ENCODE measurements around the gene LARGE2.

Gene LARGE2

DNA sequence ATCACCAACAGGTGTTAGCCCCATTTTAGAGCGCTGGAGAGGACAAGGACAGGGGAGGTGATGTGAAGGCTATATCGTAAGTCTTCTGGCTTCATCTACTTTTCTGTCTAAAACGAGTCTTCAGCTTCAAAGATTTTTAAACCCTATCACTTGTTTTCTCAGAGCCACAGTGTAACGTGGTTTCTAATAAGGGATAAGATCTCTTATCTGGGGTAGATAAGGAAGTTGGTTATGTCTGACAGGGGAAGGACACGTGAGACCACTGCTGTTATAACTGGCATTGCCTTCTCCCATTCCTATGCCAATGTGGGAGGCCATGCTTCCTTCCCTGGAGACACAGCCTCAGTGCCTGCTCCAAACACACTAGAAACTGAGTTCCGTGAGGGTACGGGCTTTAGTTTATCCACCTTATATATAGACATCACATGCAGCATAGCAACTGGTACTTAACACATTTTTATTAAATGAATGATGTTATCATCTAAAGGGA is 39.3 kb downstream of the LARGE2 start:
- DNase-seq (ENCODE audit: low spot score), result no peak

DNA sequence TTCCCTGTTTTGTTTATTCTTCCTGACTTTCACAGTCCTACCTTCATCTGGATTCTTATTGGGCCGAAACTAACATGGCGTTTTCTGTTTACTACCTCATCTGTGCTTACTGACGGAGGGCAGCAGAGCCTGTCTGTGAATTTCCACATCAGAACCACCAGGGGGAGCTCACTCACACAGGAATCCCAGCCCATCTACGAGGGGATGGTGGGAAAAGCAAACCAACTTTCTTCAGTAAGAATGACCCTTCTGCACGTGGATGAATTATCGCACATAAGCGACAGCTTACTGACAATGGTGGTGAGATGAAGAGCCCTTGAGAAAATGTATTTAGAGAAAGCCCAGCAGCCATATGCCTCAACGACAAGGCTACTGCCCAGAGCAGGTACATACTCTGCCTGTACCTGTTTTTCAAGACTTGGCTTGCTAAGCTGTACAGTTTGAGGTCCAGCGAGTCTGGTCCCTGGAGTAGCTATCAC is 42.5 kb downstream of the LARGE2 start:
- DNase-seq (ENCODE audit: low spot score), result peak; percentile 72

DNA sequence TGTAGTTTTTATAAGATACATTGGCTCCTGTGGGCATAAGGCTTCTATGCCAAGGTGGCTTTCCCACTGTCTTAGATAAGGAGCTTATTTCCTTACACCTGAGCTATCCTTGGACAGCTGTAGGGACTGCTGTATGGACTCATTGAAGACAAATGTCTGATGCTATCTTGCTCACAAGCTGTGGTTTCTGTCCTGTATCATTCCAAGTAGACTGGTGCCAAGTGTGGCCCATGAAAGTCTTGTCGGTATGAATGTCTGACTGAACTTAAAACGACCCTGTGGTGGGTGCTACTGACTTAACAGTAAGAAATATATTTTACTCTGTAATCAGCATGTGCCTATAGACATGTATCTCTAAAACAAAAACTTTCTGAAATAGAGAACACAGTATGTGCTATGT is 45.0 kb downstream of the LARGE2 start:
- no peak for DNase-seq (ENCODE audit: low spot score)

DNA sequence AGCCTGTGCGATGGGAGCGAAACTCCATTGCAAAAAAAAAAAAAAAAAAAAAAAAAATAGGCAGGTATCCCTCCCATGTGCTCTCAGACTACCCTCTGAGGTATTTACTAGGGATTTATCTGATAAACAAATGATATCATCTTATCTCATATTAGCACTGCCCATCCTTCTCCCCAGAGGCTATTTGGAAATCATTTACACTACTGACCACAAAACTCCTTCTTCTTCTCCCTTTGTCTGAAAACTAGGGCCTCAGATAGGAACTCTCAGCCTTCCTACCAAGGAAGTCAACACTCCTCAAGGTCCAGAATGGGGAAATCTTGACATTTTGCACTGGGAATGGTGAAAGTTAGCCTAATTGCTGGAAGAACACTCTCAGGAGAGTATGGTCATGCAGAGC is 46.4 kb downstream of the LARGE2 start:
- no peak for DNase-seq (ENCODE audit: low spot score)

DNA sequence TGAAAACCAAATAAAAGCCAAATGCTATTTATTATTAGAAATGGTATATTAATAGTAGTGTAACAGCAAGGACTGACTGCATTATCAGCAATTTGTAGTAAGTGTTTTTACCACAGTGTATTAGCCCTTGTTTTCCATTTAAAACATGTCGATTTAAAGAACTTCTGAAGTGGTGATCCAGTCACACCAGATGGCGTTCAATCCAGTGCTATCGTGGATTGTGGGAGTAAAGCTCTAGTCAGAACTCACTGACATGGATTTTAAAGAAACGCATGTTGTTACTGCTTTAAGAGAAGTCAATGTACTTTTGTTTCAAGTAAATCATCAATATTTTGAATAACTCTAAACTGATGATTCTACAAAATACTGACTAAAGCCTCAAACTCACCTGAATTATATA is 51.1 kb downstream of the LARGE2 start:
- no peak for DNase-seq (ENCODE audit: low spot score)

DNA sequence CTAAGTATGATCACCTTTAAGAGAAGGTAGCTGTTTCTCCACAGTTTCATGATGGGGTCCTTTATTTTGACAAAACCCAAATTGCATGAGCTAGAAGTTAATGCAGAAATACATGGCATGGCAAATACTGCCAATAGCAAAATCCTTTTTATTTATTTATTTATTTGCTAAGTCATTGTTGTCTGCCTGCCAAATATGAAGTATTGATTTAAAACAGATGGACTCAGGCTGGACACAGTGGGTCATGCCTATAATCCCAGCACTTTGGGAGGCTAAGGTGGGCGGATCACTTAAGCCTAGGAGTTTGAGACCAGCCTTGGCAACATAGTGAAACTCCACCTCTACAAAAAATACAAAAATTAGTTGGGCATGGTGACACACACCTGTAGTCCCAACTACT is 52.4 kb downstream of the LARGE2 start:
- DNase-seq (ENCODE audit: low spot score), result no peak
